Osteocyte (in vitro differentiated cells): ENCODE measurements around the gene CHST14. TPM values are rescaled to one million over a fixed set of nuclear protein-coding genes. Genes with fewer than 3 reads are reported as not detected.

ENCODE experiments used
- DNase-seq: peaks from one replicate; pipeline ENCODE4 v3.0.0; 2021; ENCODE audit warnings: mixed read lengths; ENCODE audit not compliant: unreplicated experiment; ENCODE audit errors: extremely low spot score
- H3K27ac Mint-ChIP-seq: one replicate; pipeline ENCODE4 v1.8.0; 2021; ENCODE audit warnings: mild to moderate bottlenecking, mixed read lengths; ENCODE audit not compliant: unreplicated experiment
- H3K27me3 Mint-ChIP-seq: one replicate; pipeline ENCODE4 v1.8.0; 2021; ENCODE audit warnings: mixed read lengths; ENCODE audit not compliant: unreplicated experiment
- H3K36me3 Mint-ChIP-seq: one replicate; pipeline ENCODE4 v1.8.0; 2021; ENCODE audit warnings: mixed read lengths; ENCODE audit not compliant: unreplicated experiment
- H3K4me1 Mint-ChIP-seq: one replicate; pipeline ENCODE4 v1.8.0; 2021; ENCODE audit warnings: mixed read lengths; ENCODE audit not compliant: unreplicated experiment
- H3K4me3 Mint-ChIP-seq: one replicate; pipeline ENCODE4 v1.8.0; 2021; ENCODE audit warnings: mild to moderate bottlenecking, moderate library complexity, mixed read lengths; ENCODE audit not compliant: unreplicated experiment
- H3K9me3 Mint-ChIP-seq: one replicate; pipeline ENCODE4 v1.8.0; 2021; ENCODE audit warnings: mixed read lengths; ENCODE audit not compliant: unreplicated experiment
- total RNA-seq: library from RNA; stranded (reverse); gene quantifications from 2 replicates; pipeline ENCODE4 v1.2.1, GENCODE V29; 2021
- TF ChIP-seq, protein P1 (sequence below): fragments of 200-600 bp; sonication (generic); IDR thresholded peaks from 2 replicates; pipeline ENCODE4 v1.5.0; 2021; ENCODE audit warnings: antibody characterized with exemption, mild to moderate bottlenecking, moderate library complexity

Gene CHST14
- total RNA-seq, 1 donor from 2014 or later, result 46.4 TPM

DNA sequence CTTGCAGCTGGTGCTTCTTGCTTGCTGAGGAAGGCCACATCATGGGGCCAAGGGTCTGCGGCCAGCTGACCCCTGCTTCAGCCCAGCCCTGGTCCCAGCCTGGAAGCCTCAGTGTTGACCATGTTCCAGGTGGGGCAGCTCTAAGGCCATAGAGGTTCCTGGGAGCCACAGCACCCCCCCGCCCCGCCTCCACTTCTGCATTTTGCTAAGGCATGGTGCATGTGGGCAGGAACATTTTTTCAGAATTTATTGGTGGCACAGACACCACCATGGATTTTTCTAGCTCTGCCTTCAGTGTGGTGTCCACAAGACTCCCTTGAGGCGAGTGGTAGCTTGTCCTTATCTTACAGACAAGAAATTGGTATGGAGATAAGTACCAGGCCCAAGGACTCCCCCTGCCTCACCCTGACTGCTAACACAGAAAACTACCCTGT is 1.9 kb upstream of the CHST14 start:
- Mint-ChIP-seq H3K4me3 (no peak overlapping the region), H3K4me1 (peaks cover 19% of the 10 kb centered on the region), H3K27ac (no peak overlapping the region), H3K27me3 (no peaks in the 10 kb centered on the region), H3K9me3 (no peaks in the 10 kb centered on the region), H3K36me3 (peaks cover 14% of the 10 kb centered on the region)
- DNase-seq, result no peak
- TF ChIP-seq, protein P1, sequence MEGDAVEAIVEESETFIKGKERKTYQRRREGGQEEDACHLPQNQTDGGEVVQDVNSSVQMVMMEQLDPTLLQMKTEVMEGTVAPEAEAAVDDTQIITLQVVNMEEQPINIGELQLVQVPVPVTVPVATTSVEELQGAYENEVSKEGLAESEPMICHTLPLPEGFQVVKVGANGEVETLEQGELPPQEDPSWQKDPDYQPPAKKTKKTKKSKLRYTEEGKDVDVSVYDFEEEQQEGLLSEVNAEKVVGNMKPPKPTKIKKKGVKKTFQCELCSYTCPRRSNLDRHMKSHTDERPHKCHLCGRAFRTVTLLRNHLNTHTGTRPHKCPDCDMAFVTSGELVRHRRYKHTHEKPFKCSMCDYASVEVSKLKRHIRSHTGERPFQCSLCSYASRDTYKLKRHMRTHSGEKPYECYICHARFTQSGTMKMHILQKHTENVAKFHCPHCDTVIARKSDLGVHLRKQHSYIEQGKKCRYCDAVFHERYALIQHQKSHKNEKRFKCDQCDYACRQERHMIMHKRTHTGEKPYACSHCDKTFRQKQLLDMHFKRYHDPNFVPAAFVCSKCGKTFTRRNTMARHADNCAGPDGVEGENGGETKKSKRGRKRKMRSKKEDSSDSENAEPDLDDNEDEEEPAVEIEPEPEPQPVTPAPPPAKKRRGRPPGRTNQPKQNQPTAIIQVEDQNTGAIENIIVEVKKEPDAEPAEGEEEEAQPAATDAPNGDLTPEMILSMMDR, result no peak

DNA sequence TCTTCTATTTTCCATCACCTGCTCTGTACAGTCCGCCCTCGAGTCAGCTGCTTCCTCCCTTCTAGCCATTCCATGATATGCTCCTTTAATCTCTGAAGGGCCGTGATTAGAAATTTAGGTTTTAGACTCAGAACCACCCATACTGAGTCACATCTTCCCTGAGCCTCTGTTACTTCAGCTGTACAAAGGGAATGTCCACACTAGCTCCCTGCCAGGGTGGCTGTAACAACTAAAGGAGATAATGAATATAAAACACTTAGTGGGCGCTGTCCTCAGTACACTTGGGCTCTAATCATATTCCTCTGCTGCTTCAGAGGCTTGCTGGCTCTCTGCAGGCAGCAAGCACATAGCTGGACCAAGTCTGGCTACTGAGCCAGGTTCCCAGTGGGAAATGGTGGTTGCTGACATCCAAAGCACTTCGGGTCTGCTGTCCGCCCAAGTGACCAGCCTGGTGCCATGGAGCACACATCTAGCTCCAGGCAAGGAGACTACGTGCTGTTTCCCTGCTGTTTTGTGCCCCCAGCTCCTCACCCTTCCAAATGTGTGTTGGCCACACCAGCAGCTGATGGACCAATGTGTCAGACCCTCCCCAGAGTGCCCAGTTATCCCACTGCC is 901 bp upstream of the CHST14 start:
- Mint-ChIP-seq H3K27me3 (no peaks in the 10 kb centered on the region), H3K27ac (peak overlapping the region; percentile 93), H3K4me3 (peak overlapping the region; percentile 73), H3K36me3 (peaks cover 13% of the 10 kb centered on the region), H3K4me1 (peaks cover 19% of the 10 kb centered on the region), H3K9me3 (no peaks in the 10 kb centered on the region)
- DNase-seq, result no peak
- TF ChIP-seq, protein P1, result no peak

DNA sequence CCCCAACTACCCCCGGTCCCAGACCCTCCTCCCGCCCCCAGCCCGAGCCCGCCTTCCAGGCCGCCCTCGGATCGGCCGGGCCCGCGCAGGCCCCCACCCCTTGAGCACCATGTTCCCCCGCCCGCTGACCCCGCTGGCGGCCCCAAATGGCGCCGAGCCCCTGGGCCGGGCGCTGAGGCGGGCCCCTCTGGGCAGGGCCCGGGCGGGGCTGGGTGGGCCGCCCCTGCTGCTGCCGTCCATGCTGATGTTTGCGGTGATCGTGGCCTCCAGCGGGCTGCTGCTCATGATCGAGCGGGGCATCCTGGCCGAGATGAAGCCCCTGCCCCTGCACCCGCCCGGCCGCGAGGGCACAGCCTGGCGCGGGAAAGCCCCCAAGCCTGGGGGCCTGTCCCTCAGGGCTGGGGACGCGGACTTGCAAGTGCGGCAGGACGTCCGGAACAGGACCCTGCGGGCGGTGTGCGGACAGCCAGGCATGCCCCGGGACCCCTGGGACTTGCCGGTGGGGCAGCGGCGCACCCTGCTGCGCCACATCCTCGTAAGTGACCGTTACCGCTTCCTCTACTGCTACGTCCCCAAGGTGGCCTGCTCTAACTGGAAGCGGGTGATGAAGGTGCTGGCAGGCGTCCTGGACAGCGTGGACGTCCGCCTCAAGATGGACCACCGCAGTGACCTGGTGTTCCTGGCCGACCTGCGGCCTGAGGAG is 472 bp downstream of the CHST14 start:
- TF ChIP-seq, protein P1, result no peak
- peaks cover 5% of the 10 kb centered on the region for H3K36me3 Mint-ChIP-seq
- no peaks in the 10 kb centered on the region for H3K9me3 Mint-ChIP-seq
- H3K27me3 Mint-ChIP-seq, result no peaks in the 10 kb centered on the region
- H3K4me1 Mint-ChIP-seq, result peaks cover 19% of the 10 kb centered on the region
- peak overlapping the region; percentile 50 for H3K27ac Mint-ChIP-seq
- no peak for DNase-seq
- H3K4me3 Mint-ChIP-seq, result peak overlapping the region; percentile 77

DNA sequence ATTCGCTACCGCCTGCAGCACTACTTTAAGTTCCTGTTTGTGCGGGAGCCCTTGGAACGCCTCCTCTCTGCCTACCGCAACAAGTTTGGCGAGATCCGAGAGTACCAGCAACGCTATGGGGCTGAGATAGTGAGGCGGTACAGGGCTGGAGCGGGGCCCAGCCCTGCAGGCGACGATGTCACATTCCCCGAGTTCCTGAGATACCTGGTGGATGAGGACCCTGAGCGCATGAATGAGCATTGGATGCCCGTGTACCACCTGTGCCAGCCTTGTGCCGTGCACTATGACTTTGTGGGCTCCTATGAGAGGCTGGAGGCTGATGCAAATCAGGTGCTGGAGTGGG is 995 bp downstream of the CHST14 start:
- Mint-ChIP-seq H3K36me3 (peaks cover 5% of the 10 kb centered on the region), H3K9me3 (no peaks in the 10 kb centered on the region), H3K4me3 (peak overlapping the region; percentile 77), H3K27me3 (no peaks in the 10 kb centered on the region), H3K4me1 (peaks cover 19% of the 10 kb centered on the region), H3K27ac (peak overlapping the region; percentile 50)
- TF ChIP-seq, protein P1, result no peak
- DNase-seq, result no peak

DNA sequence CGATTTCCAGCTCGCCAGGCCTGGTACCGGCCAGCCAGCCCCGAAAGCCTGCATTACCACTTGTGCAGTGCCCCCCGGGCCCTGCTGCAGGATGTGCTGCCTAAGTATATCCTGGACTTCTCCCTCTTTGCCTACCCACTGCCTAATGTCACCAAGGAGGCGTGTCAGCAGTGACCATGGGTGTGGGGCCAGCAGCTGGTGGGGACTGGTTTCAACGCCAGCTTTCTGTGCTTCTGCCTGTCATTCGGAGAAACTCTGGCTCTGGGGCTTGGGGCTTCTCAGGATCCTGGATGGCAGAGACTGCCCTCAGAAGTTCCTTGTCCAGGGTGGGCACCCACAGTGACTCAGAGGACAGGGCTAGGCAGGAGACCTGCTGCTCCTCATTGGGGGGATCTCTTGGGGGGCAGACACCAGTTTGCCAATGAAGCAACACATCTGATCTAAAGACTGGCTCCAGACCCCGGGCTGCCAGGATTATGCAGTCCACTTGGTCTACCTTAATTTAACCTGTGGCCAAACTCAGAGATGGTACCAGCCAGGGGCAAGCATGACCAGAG is 1.5 kb downstream of the CHST14 start:
- peak overlapping the region; percentile 77 for H3K4me3 Mint-ChIP-seq
- no peaks in the 10 kb centered on the region for H3K9me3 Mint-ChIP-seq
- TF ChIP-seq, protein P1, result no peak
- H3K4me1 Mint-ChIP-seq, result peaks cover 19% of the 10 kb centered on the region
- peaks cover 5% of the 10 kb centered on the region for H3K36me3 Mint-ChIP-seq
- no peak overlapping the region for H3K27ac Mint-ChIP-seq
- DNase-seq, result no peak
- H3K27me3 Mint-ChIP-seq, result no peaks in the 10 kb centered on the region
